GM18909 (cell line): ENCODE data around the gene SUSD1.

Experiments used
- ATAC-seq: cut with Tn5 transposase; IDR thresholded peaks from one replicate; pipeline ENCODE4 v1.9.1; 2021; ENCODE audit warnings: mild to moderate bottlenecking; ENCODE audit not compliant: unreplicated experiment, poor library complexity

The SUSD1 gene

GRCh38 chr9:112047538-112048066 is 127.5 kb downstream of the SUSD1 start:
- ATAC-seq = no peak

- no peak for ATAC-seq
These were observed 128.9 kb downstream of the SUSD1 start for GRCh38 chr9:112046181-112046580.

- ATAC-seq = no peak
These were observed 130.2 kb downstream of the SUSD1 start for GRCh38 chr9:112044881-112045280.

GRCh38 chr9:112044186-112044585 is 130.9 kb downstream of the SUSD1 start:
- no peak for ATAC-seq

- no peak for ATAC-seq
These were observed 131.7 kb downstream of the SUSD1 start for GRCh38 chr9:112043423-112043822.

GRCh38 chr9:112042769-112043168 is 132.3 kb downstream of the SUSD1 start:
- ATAC-seq = no peak

- ATAC-seq = no peak
These were observed 132.9 kb downstream of the SUSD1 start for GRCh38 chr9:112042244-112042638.

- ATAC-seq = no peak
These were observed 133.4 kb downstream of the SUSD1 start for GRCh38 chr9:112041536-112042243.

GRCh38 chr9:112041199-112041535 is 133.9 kb downstream of the SUSD1 start:
- ATAC-seq = no peak

GRCh38 chr9:112038017-112038408 is 137.1 kb downstream of the SUSD1 start:
- peak; percentile 16 for ATAC-seq

GRCh38 chr9:112037281-112038016 is 137.6 kb downstream of the SUSD1 start:
- peak; percentile 49 for ATAC-seq

- ATAC-seq = no peak
These were observed 139.8 kb downstream of the SUSD1 start for GRCh38 chr9:112035166-112035826.

- no peak for ATAC-seq
These were observed 140.9 kb downstream of the SUSD1 start for GRCh38 chr9:112034216-112034611.

GRCh38 chr9:112033237-112034215 is 141.6 kb downstream of the SUSD1 start:
- no peak for ATAC-seq

- ATAC-seq = no peak
These were observed 142.4 kb downstream of the SUSD1 start for GRCh38 chr9:112032743-112033142.

GRCh38 chr9:112032009-112032408 is 143.1 kb downstream of the SUSD1 start:
- ATAC-seq = peak; percentile 42

- ATAC-seq = no peak
These were observed 143.7 kb downstream of the SUSD1 start for GRCh38 chr9:112031400-112031799.

GRCh38 chr9:112029921-112030444 is 145.1 kb downstream of the SUSD1 start:
- ATAC-seq = no peak

- ATAC-seq = peak; percentile 53
These were observed 146.6 kb downstream of the SUSD1 start for GRCh38 chr9:112028242-112029221.
